ENCODE data around the gene FGD4. TPM values are rescaled to one million over a fixed set of nuclear protein-coding genes. Genes with fewer than 3 reads are reported as not detected.

The FGD4 gene
- total and polyA plus RNA-seq, 9 of the 15 experiments (the other 6 are each of a cell fraction or from before 2014, with no cell fraction given): 0.05 to 0.51 (median 0.27) TPM

DNA sequence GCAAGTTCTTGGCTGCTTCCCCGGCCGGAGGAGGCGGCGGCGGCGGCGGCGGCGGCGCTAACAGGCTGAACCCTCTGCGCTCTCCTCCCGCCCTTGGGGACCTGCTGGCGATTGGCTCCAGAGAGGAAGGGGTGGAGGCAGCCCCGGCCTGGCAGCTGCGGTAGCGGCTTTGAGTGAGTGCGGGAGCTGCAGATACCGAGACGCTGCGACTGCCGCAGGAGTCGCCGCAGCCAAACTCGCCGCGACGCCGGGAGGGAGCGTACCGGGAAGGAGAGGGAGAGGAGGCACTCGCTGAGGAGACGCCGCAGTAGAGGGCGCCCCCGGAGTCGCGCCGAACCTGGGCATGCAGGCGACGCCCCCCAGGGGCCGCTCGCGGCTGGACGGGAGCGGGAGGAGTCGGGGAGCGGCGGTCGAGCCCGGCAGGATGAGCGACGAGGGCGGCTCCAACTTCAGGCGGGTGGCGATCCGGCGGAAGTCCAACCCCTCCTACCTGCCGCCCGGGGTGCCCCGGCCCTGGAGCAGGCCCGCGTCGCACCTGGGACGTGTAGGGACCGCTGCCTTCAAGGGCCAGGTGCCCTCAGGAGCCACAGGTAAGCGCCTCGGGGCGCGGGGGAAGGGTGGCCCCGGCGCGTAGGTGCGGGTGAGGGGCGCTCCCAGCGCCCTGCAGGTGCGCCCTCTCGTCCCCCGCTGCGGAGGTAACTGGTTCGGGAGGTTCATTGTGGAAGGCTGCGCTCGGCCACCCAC lies at the start of gene FGD4 (continued):
- TF ChIP-seq, protein P1, sequence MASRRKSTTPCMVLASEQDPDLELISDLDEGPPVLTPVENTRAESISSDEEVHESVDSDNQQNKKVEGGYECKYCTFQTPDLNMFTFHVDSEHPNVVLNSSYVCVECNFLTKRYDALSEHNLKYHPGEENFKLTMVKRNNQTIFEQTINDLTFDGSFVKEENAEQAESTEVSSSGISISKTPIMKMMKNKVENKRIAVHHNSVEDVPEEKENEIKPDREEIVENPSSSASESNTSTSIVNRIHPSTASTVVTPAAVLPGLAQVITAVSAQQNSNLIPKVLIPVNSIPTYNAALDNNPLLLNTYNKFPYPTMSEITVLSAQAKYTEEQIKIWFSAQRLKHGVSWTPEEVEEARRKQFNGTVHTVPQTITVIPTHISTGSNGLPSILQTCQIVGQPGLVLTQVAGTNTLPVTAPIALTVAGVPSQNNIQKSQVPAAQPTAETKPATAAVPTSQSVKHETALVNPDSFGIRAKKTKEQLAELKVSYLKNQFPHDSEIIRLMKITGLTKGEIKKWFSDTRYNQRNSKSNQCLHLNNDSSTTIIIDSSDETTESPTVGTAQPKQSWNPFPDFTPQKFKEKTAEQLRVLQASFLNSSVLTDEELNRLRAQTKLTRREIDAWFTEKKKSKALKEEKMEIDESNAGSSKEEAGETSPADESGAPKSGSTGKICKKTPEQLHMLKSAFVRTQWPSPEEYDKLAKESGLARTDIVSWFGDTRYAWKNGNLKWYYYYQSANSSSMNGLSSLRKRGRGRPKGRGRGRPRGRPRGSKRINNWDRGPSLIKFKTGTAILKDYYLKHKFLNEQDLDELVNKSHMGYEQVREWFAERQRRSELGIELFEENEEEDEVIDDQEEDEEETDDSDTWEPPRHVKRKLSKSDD (conservative IDR thresholded peaks at IDR 0.05; ENCODE audit: low read length): no peak
- no peak for TF ChIP-seq ZFP1 (CRISPR knock-in tag; IDR thresholded peaks at IDR 0.05)
- no peak for TF ChIP-seq HDGF (IDR thresholded peaks at IDR 0.05)
- TF ChIP-seq, protein P2, sequence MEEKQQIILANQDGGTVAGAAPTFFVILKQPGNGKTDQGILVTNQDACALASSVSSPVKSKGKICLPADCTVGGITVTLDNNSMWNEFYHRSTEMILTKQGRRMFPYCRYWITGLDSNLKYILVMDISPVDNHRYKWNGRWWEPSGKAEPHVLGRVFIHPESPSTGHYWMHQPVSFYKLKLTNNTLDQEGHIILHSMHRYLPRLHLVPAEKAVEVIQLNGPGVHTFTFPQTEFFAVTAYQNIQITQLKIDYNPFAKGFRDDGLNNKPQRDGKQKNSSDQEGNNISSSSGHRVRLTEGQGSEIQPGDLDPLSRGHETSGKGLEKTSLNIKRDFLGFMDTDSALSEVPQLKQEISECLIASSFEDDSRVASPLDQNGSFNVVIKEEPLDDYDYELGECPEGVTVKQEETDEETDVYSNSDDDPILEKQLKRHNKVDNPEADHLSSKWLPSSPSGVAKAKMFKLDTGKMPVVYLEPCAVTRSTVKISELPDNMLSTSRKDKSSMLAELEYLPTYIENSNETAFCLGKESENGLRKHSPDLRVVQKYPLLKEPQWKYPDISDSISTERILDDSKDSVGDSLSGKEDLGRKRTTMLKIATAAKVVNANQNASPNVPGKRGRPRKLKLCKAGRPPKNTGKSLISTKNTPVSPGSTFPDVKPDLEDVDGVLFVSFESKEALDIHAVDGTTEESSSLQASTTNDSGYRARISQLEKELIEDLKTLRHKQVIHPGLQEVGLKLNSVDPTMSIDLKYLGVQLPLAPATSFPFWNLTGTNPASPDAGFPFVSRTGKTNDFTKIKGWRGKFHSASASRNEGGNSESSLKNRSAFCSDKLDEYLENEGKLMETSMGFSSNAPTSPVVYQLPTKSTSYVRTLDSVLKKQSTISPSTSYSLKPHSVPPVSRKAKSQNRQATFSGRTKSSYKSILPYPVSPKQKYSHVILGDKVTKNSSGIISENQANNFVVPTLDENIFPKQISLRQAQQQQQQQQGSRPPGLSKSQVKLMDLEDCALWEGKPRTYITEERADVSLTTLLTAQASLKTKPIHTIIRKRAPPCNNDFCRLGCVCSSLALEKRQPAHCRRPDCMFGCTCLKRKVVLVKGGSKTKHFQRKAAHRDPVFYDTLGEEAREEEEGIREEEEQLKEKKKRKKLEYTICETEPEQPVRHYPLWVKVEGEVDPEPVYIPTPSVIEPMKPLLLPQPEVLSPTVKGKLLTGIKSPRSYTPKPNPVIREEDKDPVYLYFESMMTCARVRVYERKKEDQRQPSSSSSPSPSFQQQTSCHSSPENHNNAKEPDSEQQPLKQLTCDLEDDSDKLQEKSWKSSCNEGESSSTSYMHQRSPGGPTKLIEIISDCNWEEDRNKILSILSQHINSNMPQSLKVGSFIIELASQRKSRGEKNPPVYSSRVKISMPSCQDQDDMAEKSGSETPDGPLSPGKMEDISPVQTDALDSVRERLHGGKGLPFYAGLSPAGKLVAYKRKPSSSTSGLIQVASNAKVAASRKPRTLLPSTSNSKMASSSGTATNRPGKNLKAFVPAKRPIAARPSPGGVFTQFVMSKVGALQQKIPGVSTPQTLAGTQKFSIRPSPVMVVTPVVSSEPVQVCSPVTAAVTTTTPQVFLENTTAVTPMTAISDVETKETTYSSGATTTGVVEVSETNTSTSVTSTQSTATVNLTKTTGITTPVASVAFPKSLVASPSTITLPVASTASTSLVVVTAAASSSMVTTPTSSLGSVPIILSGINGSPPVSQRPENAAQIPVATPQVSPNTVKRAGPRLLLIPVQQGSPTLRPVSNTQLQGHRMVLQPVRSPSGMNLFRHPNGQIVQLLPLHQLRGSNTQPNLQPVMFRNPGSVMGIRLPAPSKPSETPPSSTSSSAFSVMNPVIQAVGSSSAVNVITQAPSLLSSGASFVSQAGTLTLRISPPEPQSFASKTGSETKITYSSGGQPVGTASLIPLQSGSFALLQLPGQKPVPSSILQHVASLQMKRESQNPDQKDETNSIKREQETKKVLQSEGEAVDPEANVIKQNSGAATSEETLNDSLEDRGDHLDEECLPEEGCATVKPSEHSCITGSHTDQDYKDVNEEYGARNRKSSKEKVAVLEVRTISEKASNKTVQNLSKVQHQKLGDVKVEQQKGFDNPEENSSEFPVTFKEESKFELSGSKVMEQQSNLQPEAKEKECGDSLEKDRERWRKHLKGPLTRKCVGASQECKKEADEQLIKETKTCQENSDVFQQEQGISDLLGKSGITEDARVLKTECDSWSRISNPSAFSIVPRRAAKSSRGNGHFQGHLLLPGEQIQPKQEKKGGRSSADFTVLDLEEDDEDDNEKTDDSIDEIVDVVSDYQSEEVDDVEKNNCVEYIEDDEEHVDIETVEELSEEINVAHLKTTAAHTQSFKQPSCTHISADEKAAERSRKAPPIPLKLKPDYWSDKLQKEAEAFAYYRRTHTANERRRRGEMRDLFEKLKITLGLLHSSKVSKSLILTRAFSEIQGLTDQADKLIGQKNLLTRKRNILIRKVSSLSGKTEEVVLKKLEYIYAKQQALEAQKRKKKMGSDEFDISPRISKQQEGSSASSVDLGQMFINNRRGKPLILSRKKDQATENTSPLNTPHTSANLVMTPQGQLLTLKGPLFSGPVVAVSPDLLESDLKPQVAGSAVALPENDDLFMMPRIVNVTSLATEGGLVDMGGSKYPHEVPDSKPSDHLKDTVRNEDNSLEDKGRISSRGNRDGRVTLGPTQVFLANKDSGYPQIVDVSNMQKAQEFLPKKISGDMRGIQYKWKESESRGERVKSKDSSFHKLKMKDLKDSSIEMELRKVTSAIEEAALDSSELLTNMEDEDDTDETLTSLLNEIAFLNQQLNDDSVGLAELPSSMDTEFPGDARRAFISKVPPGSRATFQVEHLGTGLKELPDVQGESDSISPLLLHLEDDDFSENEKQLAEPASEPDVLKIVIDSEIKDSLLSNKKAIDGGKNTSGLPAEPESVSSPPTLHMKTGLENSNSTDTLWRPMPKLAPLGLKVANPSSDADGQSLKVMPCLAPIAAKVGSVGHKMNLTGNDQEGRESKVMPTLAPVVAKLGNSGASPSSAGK (IDR thresholded peaks at IDR 0.05): 0 out of 2 replicates have a peak, but pooled peaks have one; percentile 47
- TF ChIP-seq SMARCE1 (IDR thresholded peaks at IDR 0.05): no peak
- TF ChIP-seq, protein P3, sequence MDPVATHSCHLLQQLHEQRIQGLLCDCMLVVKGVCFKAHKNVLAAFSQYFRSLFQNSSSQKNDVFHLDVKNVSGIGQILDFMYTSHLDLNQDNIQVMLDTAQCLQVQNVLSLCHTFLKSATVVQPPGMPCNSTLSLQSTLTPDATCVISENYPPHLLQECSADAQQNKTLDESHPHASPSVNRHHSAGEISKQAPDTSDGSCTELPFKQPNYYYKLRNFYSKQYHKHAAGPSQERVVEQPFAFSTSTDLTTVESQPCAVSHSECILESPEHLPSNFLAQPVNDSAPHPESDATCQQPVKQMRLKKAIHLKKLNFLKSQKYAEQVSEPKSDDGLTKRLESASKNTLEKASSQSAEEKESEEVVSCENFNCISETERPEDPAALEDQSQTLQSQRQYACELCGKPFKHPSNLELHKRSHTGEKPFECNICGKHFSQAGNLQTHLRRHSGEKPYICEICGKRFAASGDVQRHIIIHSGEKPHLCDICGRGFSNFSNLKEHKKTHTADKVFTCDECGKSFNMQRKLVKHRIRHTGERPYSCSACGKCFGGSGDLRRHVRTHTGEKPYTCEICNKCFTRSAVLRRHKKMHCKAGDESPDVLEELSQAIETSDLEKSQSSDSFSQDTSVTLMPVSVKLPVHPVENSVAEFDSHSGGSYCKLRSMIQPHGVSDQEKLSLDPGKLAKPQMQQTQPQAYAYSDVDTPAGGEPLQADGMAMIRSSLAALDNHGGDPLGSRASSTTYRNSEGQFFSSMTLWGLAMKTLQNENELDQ (CRISPR knock-in tag; IDR thresholded peaks at IDR 0.05; ENCODE audit: borderline replicate concordance): no peak
- no peak for TF ChIP-seq MTA1 (IDR thresholded peaks at IDR 0.05; ENCODE audit: borderline replicate concordance)
- peak; percentile 44 for TF ChIP-seq STAG1 (CRISPR knock-in tag; IDR thresholded peaks at IDR 0.05; ENCODE audit: borderline replicate concordance)
- no peak for TF ChIP-seq FOXK1 (CRISPR knock-in tag; IDR thresholded peaks at IDR 0.05; ENCODE audit: borderline replicate concordance)

Measured in K562 (cell line).